HL-60 (cell line): ENCODE data around the gene TPST1.

Experiments used
- DNase-seq, 2 experiments: peaks; one replicate each; pipeline ENCODE4 v3.0.0-alpha.2; 2010 to 2020; ENCODE audit warnings: low read depth in 1 of 2, low spot score in 1 of 2
- H3K27ac ChIP-seq: fragments of 250-450 bp; sonication (Bioruptor Pico); replicated peaks from 2 replicates; pipeline ENCODE4 v1.5.1; 2020; ENCODE audit warnings: mild to moderate bottlenecking, moderate library complexity
- H3K27me3 ChIP-seq: fragments of 250-450 bp; sonication (Bioruptor Pico); 2 replicates; pipeline ENCODE4 v1.5.1; 2021; ENCODE audit warnings: mild to moderate bottlenecking, moderate library complexity; ENCODE audit not compliant: insufficient read depth, poor library complexity, severe bottlenecking
- H3K4me3 ChIP-seq: replicated peaks from 2 replicates; pipeline ENCODE4 v1.5.1; 2011; ENCODE audit warnings: mild to moderate bottlenecking, control low read depth, low read length; ENCODE audit not compliant: insufficient read depth
- GABPA ChIP-seq: IDR thresholded peaks from 2 replicates; pipeline ENCODE4 v1.6.1; 2012; ENCODE audit warnings: low read depth
- POLR2AphosphoS5 ChIP-seq: IDR thresholded peaks from 2 replicates; pipeline ENCODE4 v1.6.1; 2012; ENCODE audit warnings: low read depth
- SPI1 ChIP-seq: IDR thresholded peaks from 2 replicates; pipeline ENCODE4 v1.6.1; 2012; ENCODE audit warnings: low read depth, mild to moderate bottlenecking, borderline replicate concordance
- TF ChIP-seq, protein P1 (sequence below): IDR thresholded peaks from 2 replicates; pipeline ENCODE4 v1.6.1; 2012; ENCODE audit warnings: low read depth; ENCODE audit not compliant: insufficient replicate concordance
- TF ChIP-seq, protein P2 (sequence below): IDR thresholded peaks from one replicate; pipeline ENCODE4 v1.5.1; 2011; ENCODE audit warnings: low read length, control low read depth, inconsistent platforms; ENCODE audit not compliant: insufficient read depth

The TPST1 gene

DNA sequence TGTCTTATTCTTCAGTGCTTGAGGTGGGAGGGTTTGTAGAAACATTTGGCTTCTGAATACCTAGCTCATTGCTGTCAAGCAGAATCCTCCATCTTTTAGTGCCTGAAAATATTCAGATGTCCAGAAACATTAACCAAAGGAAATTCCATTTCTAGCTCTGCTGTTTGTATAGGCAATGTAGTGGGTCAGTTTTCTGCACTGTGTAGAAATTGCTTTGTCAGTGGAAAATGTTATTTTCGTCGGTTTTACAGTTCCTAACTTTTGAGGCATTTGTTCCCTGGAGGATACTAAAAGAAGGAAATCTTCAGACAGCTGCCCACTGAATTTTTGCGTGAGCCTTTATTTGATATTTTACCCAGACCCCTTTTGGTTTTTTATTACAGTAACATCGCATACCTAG, 143.4 kb downstream of the TPST1 start:
- Histone ChIP-seq H3K27me3 (no peaks in the 10 kb centered on the region), H3K4me3 (no peak overlapping the region), H3K27ac (peak overlapping the region; percentile 37)
- TF ChIP-seq GABPA: no peak
- TF ChIP-seq, protein P1, sequence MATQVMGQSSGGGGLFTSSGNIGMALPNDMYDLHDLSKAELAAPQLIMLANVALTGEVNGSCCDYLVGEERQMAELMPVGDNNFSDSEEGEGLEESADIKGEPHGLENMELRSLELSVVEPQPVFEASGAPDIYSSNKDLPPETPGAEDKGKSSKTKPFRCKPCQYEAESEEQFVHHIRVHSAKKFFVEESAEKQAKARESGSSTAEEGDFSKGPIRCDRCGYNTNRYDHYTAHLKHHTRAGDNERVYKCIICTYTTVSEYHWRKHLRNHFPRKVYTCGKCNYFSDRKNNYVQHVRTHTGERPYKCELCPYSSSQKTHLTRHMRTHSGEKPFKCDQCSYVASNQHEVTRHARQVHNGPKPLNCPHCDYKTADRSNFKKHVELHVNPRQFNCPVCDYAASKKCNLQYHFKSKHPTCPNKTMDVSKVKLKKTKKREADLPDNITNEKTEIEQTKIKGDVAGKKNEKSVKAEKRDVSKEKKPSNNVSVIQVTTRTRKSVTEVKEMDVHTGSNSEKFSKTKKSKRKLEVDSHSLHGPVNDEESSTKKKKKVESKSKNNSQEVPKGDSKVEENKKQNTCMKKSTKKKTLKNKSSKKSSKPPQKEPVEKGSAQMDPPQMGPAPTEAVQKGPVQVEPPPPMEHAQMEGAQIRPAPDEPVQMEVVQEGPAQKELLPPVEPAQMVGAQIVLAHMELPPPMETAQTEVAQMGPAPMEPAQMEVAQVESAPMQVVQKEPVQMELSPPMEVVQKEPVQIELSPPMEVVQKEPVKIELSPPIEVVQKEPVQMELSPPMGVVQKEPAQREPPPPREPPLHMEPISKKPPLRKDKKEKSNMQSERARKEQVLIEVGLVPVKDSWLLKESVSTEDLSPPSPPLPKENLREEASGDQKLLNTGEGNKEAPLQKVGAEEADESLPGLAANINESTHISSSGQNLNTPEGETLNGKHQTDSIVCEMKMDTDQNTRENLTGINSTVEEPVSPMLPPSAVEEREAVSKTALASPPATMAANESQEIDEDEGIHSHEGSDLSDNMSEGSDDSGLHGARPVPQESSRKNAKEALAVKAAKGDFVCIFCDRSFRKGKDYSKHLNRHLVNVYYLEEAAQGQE: no peak
- TF ChIP-seq POLR2AphosphoS5: no peak
- no peak for TF ChIP-seq SPI1
- TF ChIP-seq, protein P2, sequence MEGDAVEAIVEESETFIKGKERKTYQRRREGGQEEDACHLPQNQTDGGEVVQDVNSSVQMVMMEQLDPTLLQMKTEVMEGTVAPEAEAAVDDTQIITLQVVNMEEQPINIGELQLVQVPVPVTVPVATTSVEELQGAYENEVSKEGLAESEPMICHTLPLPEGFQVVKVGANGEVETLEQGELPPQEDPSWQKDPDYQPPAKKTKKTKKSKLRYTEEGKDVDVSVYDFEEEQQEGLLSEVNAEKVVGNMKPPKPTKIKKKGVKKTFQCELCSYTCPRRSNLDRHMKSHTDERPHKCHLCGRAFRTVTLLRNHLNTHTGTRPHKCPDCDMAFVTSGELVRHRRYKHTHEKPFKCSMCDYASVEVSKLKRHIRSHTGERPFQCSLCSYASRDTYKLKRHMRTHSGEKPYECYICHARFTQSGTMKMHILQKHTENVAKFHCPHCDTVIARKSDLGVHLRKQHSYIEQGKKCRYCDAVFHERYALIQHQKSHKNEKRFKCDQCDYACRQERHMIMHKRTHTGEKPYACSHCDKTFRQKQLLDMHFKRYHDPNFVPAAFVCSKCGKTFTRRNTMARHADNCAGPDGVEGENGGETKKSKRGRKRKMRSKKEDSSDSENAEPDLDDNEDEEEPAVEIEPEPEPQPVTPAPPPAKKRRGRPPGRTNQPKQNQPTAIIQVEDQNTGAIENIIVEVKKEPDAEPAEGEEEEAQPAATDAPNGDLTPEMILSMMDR: no peak
- no peak for DNase-seq

DNA sequence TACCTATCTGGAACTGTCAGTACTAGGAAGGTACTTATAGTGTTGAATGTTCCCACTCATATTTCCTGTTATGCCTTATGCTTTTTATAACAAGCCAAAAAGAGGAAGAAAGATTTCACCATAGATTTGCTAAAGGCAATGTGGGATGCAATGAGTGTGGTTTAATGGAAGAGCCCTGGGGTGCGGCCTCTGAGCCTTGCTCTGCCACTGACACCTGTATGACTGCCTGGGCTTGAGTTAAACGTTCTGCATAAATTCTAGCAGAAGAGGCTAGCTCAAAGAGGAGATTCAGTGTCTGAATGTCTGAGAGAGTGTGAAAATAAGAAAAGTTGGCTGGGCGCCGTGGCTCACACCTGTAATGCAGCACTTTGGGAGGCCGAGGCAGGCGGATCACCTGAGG, 143.8 kb downstream of the TPST1 start:
- Histone ChIP-seq H3K27me3 (no peaks in the 10 kb centered on the region), H3K27ac (peak overlapping the region; percentile 37), H3K4me3 (no peak overlapping the region)
- peak in 1 of 2 experiments; percentile 84 for DNase-seq
- no peak for TF ChIP-seq GABPA
- peak; percentile 49; the same call in 1 of the 2 replicates for TF ChIP-seq POLR2AphosphoS5
- TF ChIP-seq, protein P2: no peak
- TF ChIP-seq SPI1: peak; percentile 22; the same call in 1 of the 2 replicates
- TF ChIP-seq, protein P1: no peak

DNA sequence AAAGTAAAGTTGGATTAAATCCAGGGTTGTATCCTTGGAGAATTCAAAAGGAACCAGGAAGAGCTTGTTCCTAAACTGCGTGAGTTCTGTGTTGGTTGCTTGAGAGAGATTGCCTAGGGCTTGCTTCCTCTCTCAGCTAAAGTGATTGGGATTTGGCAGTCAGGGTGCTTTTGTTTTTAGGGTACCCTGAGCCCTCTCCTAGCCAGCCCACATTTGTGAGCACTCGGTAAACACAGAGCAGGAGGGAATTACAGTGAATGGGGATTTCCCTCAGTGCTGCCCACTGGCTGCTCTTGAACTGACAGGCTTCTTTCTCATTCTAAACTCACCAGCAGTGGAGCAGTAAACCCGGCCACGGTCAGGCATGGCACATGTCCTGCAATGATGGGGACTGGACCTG, 146.9 kb downstream of the TPST1 start:
- peak in 1 of 2 experiments; percentile 17 for DNase-seq
- Histone ChIP-seq H3K27me3 (no peaks in the 10 kb centered on the region), H3K27ac (no peak overlapping the region), H3K4me3 (no peak overlapping the region)
- TF ChIP-seq POLR2AphosphoS5 (no peak), SPI1 (no peak), GABPA (no peak)
- TF ChIP-seq, protein P1: no peak
- TF ChIP-seq, protein P2: no peak
